Kidney epithelial cell (primary cell): Measurements from ENCODE around the gene BMPR1B. TPM values are rescaled to one million over a fixed set of nuclear protein-coding genes. Genes with fewer than 3 reads are reported as not detected.

Source experiments
- DNase-seq: peaks from one replicate; pipeline ENCODE4 v3.0.0-alpha.2; 2010; ENCODE audit warnings: low read depth
- H3K27me3 ChIP-seq: 2 replicates; pipeline ENCODE4 v1.6.0; 2011; ENCODE audit warnings: low read length; ENCODE audit not compliant: control insufficient read depth, insufficient read depth
- H3K36me3 ChIP-seq: 2 replicates; pipeline ENCODE4 v1.5.1; 2011; ENCODE audit warnings: low read length; ENCODE audit not compliant: control insufficient read depth, insufficient read depth
- H3K4me3 ChIP-seq: 2 replicates; pipeline ENCODE4 v1.5.1; 2011; ENCODE audit warnings: low read depth, mild to moderate bottlenecking, control low read depth, low read length
- total RNA-seq: library from RNA; depleted of rRNA; stranded (reverse); fragments of >200 nt; gene quantifications from 2 replicates; pipeline ENCODE4 v1.2.3, GENCODE V29; 2015
- TF ChIP-seq, protein P1 (sequence below): IDR thresholded peaks from 2 replicates; pipeline ENCODE4 v1.5.1; 2011; ENCODE audit warnings: mild to moderate bottlenecking, moderate library complexity, low read length, control low read depth, inconsistent platforms; ENCODE audit not compliant: insufficient read depth, poor library complexity, severe bottlenecking

The BMPR1B gene
- total RNA-seq, 1 donor from 2014 or later = 9.2 TPM

DNA sequence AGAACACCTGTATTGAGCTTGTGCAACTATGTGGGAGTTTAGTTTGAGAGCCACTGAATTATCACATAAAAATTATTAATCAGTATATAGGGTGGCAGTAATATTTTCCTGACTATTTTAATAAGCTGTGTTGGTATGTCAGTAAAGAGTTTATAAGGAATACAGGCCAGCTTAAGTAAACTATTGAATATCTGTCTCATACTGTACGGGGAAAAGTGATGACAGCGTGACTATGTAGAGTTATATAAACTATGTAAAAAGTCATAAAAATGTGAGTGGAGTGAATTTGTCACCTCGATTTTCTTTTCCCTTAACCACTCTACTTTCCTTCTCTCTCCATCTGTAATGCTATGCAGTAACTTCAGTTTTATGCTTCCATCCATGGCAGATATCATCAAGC lies 250.2 kb downstream of the BMPR1B start:
- DNase-seq = no peak
- Histone ChIP-seq H3K27me3 (no peaks in the 10 kb centered on the region), H3K4me3 (no peak overlapping the region), H3K36me3 (no peaks in the 10 kb centered on the region)
- TF ChIP-seq, protein P1, sequence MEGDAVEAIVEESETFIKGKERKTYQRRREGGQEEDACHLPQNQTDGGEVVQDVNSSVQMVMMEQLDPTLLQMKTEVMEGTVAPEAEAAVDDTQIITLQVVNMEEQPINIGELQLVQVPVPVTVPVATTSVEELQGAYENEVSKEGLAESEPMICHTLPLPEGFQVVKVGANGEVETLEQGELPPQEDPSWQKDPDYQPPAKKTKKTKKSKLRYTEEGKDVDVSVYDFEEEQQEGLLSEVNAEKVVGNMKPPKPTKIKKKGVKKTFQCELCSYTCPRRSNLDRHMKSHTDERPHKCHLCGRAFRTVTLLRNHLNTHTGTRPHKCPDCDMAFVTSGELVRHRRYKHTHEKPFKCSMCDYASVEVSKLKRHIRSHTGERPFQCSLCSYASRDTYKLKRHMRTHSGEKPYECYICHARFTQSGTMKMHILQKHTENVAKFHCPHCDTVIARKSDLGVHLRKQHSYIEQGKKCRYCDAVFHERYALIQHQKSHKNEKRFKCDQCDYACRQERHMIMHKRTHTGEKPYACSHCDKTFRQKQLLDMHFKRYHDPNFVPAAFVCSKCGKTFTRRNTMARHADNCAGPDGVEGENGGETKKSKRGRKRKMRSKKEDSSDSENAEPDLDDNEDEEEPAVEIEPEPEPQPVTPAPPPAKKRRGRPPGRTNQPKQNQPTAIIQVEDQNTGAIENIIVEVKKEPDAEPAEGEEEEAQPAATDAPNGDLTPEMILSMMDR = no peak

DNA sequence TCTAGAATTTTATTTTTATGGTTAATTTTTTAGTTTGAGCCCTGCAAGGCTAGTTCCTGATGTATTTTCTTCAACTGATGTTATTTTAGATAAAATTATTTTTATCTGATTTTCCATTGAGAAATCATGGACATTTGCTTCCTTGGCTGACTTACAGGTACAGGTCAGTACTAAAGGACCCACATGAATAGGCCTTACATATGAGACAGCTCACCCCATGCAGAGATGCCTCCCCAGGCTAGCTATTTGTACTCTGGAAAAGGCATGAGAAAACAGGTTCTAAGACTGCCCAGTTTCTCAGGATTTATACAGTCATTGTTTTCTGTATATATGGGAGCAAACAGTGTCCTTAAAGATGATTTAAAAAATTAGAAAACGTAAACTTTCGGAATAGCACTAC lies 255.5 kb downstream of the BMPR1B start:
- H3K36me3 ChIP-seq = no peaks in the 10 kb centered on the region
- TF ChIP-seq, protein P1 = no peak
- no peaks in the 10 kb centered on the region for H3K27me3 ChIP-seq
- DNase-seq = no peak
- H3K4me3 ChIP-seq = no peak overlapping the region

DNA sequence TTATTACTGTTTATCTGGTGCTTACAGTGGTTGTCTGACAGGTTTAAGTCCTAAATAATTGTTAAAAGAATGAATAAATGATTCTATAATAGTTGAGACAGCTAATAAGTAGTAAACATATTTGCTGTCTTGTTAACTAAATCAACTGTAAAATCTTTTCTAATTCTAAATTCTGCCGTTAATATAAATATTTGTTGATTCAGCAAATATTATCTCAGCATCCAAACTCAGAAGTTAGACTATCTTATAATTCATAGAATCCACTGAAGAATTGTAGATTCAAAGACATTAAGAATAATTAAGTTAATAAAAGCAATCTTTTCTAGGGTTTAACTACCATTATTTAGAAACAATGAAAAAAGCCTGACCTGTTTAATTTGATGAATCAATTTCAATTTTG lies 256.3 kb downstream of the BMPR1B start:
- Histone ChIP-seq H3K4me3 (no peak overlapping the region), H3K36me3 (no peaks in the 10 kb centered on the region), H3K27me3 (no peaks in the 10 kb centered on the region)
- no peak for DNase-seq
- TF ChIP-seq, protein P1 = no peak

DNA sequence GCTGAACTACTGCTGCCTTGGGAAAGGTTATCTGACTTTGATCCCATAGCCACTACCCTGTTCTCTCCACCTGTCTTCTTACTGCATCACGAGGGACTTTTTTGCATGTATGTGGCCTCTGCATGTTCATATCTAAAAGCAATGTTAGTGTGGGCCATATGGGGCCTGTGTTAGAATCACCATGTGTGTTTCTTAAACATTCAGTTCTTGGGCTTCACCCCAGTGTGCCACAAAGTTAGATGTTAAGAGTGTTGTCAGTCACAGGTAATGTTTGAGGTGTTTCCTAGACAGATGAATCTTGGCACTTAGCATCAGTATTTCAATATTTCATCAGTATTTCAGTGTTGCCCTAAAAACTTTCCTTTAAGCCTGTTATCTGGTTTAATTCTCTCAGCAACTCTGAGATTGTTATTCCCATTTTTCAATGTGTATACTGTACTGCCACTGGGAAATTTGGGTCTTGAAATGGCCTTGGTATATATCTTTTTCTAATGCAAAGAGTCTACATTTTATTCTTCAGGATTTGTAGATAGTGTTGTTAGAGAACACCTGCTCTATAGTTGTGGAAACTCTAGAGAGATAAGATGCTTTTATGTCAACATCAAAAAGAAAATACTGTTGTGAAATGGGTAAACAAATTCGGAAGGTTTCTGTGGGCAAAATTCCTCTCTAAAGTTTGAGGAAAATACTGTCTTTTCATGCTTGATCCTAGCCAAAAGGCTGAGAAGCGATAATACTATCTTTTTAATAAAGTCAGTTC lies 259.7 kb downstream of the BMPR1B start:
- Histone ChIP-seq H3K27me3 (no peaks in the 10 kb centered on the region), H3K36me3 (no peaks in the 10 kb centered on the region), H3K4me3 (no peak overlapping the region)
- no peak for DNase-seq
- TF ChIP-seq, protein P1 = no peak

DNA sequence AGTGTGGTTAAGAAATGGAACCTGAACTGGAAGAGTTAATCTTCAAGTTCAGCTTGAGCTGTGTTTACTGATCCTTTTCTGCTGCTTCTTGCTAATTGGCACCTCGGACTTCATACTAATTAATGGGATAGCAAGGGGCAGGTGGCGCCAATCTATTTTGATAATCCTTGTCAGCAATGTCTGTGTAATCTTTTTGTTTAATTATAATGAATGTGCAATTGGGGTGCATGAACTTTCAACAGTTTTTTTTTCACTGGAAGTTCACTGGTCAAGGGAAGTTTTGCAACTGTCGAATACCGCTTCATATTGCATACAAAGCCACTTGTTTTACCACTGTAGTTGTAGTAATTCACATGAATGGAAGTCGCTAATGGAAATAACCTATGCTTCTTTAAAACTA lies 261.0 kb downstream of the BMPR1B start:
- H3K4me3 ChIP-seq = no peak overlapping the region
- DNase-seq = no peak
- H3K36me3 ChIP-seq = no peaks in the 10 kb centered on the region
- no peaks in the 10 kb centered on the region for H3K27me3 ChIP-seq
- TF ChIP-seq, protein P1 = no peak

DNA sequence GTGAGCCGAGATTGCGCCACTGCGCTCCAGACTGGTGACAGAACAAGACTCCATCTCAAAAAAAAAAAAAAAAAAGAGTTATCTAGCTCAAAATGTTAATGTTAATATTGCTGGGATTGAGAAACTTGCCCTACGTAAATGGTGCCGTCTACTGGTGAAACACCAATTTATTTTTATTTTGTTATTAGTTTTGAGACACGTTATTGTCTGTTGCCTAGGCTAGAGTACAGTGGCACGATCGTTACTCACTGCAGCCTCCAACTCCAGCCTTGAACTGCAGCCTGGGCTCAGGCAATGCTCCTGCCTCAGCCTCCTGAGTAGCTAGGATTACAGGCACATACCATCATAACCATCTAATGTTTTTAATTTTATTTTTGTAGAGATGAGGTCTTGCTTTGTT lies 262.8 kb downstream of the BMPR1B start:
- no peak overlapping the region for H3K4me3 ChIP-seq
- H3K36me3 ChIP-seq = no peaks in the 10 kb centered on the region
- DNase-seq = no peak
- H3K27me3 ChIP-seq = no peaks in the 10 kb centered on the region
- TF ChIP-seq, protein P1 = no peak
